Measurements from ENCODE around the gene TCOF1. TPM values are rescaled to one million over a fixed set of nuclear protein-coding genes. Genes with fewer than 3 reads are reported as not detected.

Gene TCOF1
- total RNA-seq, 2 donors from 2014 or later = 23.4 to 47.0 TPM

- Histone ChIP-seq H3K4me1 (ENCODE audit: control insufficient read depth in 1 of 2, low read depth in 2 of 2) (no peaks in the 10 kb centered on the region), H3K27ac (no peak overlapping the region), H3K9me3 (no peaks in the 10 kb centered on the region), H3K4me3 (no peak overlapping the region), H3K36me3 (peaks cover 14% of the 10 kb centered on the region), H3K27me3 (replicated peaks; ENCODE audit: insufficient read depth) (no peaks in the 10 kb centered on the region)
- TF ChIP-seq CTCF (IDR thresholded peaks at IDR 0.05) = no peak
- no peak for ATAC-seq (ENCODE audit: insufficient number of reproducible peaks, low FRiP score, low read depth)
- no peak for DNase-seq (ENCODE audit: low spot score)
Observed at GRCh38 chr5:150404535-150404934, 47.0 kb downstream of the TCOF1 start.

- Histone ChIP-seq H3K4me1 (ENCODE audit: control insufficient read depth in 1 of 2, low read depth in 2 of 2) (peaks cover 3 to 4% of the 10 kb centered on the region in 2 donors), H3K9me3 (no peaks in the 10 kb centered on the region), H3K4me3 (no peak overlapping the region), H3K27me3 (replicated peaks; ENCODE audit: insufficient read depth) (no peaks in the 10 kb centered on the region), H3K36me3 (peaks cover 8% of the 10 kb centered on the region), H3K27ac (no peak overlapping the region)
- TF ChIP-seq CTCF (IDR thresholded peaks at IDR 0.05) = no peak
- ATAC-seq (ENCODE audit: insufficient number of reproducible peaks, low FRiP score, low read depth) (no peak), DNase-seq (ENCODE audit: low spot score) (no peak)
Observed at GRCh38 chr5:150404941-150405816, 47.7 kb downstream of the TCOF1 start.

- no peak for TF ChIP-seq CTCF (IDR thresholded peaks at IDR 0.05)
- no peak for DNase-seq (ENCODE audit: low spot score)
- Histone ChIP-seq H3K27me3 (replicated peaks; ENCODE audit: insufficient read depth) (no peaks in the 10 kb centered on the region), H3K9me3 (no peaks in the 10 kb centered on the region), H3K4me3 (no peak overlapping the region), H3K4me1 (ENCODE audit: control insufficient read depth in 1 of 2, low read depth in 2 of 2) (peaks cover 5 to 13% of the 10 kb centered on the region in 2 donors), H3K27ac (no peak overlapping the region), H3K36me3 (peaks cover 5% of the 10 kb centered on the region)
- no peak for ATAC-seq (ENCODE audit: insufficient number of reproducible peaks, low FRiP score, low read depth)
Observed at GRCh38 chr5:150406103-150406722, 48.7 kb downstream of the TCOF1 start.

GRCh38 chr5:150406723-150407095 lies 49.2 kb downstream of the TCOF1 start:
- Histone ChIP-seq H3K27me3 (replicated peaks; ENCODE audit: insufficient read depth) (no peaks in the 10 kb centered on the region), H3K9me3 (no peaks in the 10 kb centered on the region), H3K4me3 (no peak overlapping the region), H3K27ac (no peak overlapping the region), H3K4me1 (ENCODE audit: control insufficient read depth in 1 of 2, low read depth in 2 of 2) (peaks cover 5 to 13% of the 10 kb centered on the region in 2 donors), H3K36me3 (peaks cover 5% of the 10 kb centered on the region)
- DNase-seq (ENCODE audit: low spot score) (no peak), ATAC-seq (ENCODE audit: insufficient number of reproducible peaks, low FRiP score, low read depth) (no peak)
- TF ChIP-seq CTCF (IDR thresholded peaks at IDR 0.05) = no peak

GRCh38 chr5:150407096-150407720 lies 49.7 kb downstream of the TCOF1 start:
- Histone ChIP-seq H3K27me3 (replicated peaks; ENCODE audit: insufficient read depth) (no peaks in the 10 kb centered on the region), H3K4me3 (no peak overlapping the region), H3K36me3 (peaks cover 5% of the 10 kb centered on the region), H3K27ac (no peak overlapping the region), H3K4me1 (ENCODE audit: control insufficient read depth in 1 of 2, low read depth in 2 of 2) (peaks cover 5 to 13% of the 10 kb centered on the region in 2 donors), H3K9me3 (no peaks in the 10 kb centered on the region)
- DNase-seq (ENCODE audit: low spot score) (no peak), ATAC-seq (ENCODE audit: insufficient number of reproducible peaks, low FRiP score, low read depth) (no peak)
- TF ChIP-seq CTCF (IDR thresholded peaks at IDR 0.05) = no peak

Data from thoracic aorta (tissue), 2 donors.